Transverse colon (tissue), 3 donors: ENCODE data around the gene TRPM2.

Experiments
- POLR2A ChIP-seq: fragments of 450-650 bp; IDR thresholded peaks from one replicate; pipeline ENCODE4 v1.6.1; 2016; ENCODE audit warnings: antibody characterized with exemption, mild to moderate bottlenecking, moderate library complexity
- TF ChIP-seq, protein P1 (sequence below), 5 experiments: fragments of 200-600 bp in 3 of 5; fragments of 450-650 bp in 2 of 5; sonication (generic) in 3 of 5; IDR thresholded peaks; 1 replicate in 2 of 5; 2 replicates in 3 of 5; pipeline ENCODE4 v1.5.1; 2016 to 2017; ENCODE audit warnings: antibody characterized with exemption in 5 of 5, inconsistent platforms in 3 of 5, mild to moderate bottlenecking in 2 of 5, moderate library complexity in 1 of 5

DNA sequence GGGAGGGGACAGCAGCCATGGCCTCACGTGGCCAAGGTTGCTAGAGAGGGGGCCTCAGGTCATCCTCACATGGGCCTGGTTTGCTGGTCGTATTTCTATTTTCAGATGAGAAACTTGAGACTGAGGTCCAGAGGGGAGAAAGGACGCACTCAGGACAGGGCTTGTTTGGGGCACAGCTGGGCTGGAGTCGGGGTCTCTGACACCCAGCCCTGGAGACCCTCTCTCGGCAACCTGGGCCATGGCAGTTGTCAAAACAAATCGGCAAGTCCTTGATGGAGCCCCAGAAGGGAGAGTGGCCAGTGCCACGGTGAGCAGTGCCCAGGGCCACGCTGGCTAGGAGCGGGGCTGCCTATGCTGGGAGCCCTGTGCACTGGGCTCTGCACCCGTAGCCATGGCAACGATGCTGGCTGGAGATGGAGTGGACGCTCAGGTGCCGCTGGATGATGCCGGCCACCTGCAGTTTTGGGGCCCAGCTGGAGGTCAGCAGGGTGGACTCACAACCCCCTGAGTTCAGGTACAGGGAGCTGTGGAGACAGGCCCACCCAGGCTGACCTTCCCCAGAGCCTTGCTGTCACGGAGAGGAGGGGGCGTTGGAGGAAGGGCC, 113.0 kb downstream of the TRPM2 start:
- TF ChIP-seq, protein P1, sequence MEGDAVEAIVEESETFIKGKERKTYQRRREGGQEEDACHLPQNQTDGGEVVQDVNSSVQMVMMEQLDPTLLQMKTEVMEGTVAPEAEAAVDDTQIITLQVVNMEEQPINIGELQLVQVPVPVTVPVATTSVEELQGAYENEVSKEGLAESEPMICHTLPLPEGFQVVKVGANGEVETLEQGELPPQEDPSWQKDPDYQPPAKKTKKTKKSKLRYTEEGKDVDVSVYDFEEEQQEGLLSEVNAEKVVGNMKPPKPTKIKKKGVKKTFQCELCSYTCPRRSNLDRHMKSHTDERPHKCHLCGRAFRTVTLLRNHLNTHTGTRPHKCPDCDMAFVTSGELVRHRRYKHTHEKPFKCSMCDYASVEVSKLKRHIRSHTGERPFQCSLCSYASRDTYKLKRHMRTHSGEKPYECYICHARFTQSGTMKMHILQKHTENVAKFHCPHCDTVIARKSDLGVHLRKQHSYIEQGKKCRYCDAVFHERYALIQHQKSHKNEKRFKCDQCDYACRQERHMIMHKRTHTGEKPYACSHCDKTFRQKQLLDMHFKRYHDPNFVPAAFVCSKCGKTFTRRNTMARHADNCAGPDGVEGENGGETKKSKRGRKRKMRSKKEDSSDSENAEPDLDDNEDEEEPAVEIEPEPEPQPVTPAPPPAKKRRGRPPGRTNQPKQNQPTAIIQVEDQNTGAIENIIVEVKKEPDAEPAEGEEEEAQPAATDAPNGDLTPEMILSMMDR (IDR thresholded peaks at IDR 0.05) = no peak
- TF ChIP-seq POLR2A = no peak
